ENCODE results near the gene C12orf76. TPM values are rescaled to one million over a fixed set of nuclear protein-coding genes. Genes with fewer than 3 reads are reported as not detected.
A peak's percentile ranks its signal among the peaks of the same experiment; 100 is the strongest.
"Not testable (repeated sequence)": the region's sequence is repeated elsewhere in the genome, so short reads cannot be mapped to it uniquely, and the experiment has no call there.

Gene C12orf76
- polyA plus RNA-seq, 1 experiment, result 11.4 TPM

DNA sequence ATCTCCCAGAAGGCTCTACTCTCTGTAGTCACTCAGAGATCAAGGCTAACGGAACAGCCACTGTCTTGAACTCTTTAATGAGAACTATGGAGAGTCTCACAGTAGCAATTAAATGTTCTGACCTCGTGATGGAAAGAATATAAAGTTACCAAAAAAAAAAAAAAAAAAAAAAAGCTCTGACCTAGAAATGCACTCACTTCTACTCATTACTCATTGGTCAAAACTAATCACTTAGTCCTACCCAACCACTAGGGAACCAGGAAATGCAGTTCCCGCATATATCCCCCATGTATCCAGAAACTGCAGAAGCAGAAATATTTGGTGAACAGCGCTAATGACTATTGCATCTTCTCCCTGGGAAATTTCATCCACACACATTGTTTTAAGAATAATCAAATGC lies 29.5 kb upstream of the C12orf76 start:
- CTCF ChIA-PET, result interaction anchor here (0.6 kb wide), 3 partner anchors 24 to 147 kb away, joined by 3 to 4 read pairs (median 3); no protein-coding TSS in a partner anchor
- no peak overlapping the region for H3K4me3 ChIP-seq (ENCODE audit: low read depth, low read length)
- POLR2A ChIA-PET, result no interaction called here
- no peaks in the 10 kb centered on the region for H3K27me3 ChIP-seq (ENCODE audit: control insufficient read depth, insufficient read depth, low read length)
- no peak for DNase-seq (ENCODE audit: low read depth, low spot score)
- H3K9me3 ChIP-seq (ENCODE audit: control insufficient read depth, insufficient read depth, low read length), result no peaks in the 10 kb centered on the region; the same call in 1 of the 2 replicates
- TF ChIP-seq, protein P1, sequence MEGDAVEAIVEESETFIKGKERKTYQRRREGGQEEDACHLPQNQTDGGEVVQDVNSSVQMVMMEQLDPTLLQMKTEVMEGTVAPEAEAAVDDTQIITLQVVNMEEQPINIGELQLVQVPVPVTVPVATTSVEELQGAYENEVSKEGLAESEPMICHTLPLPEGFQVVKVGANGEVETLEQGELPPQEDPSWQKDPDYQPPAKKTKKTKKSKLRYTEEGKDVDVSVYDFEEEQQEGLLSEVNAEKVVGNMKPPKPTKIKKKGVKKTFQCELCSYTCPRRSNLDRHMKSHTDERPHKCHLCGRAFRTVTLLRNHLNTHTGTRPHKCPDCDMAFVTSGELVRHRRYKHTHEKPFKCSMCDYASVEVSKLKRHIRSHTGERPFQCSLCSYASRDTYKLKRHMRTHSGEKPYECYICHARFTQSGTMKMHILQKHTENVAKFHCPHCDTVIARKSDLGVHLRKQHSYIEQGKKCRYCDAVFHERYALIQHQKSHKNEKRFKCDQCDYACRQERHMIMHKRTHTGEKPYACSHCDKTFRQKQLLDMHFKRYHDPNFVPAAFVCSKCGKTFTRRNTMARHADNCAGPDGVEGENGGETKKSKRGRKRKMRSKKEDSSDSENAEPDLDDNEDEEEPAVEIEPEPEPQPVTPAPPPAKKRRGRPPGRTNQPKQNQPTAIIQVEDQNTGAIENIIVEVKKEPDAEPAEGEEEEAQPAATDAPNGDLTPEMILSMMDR (IDR thresholded peaks at IDR 0.05; ENCODE audit: low read depth, low read length), result no peak
- no peak overlapping the region for H3K27ac ChIP-seq (ENCODE audit: low read depth, low read length)

GRCh38 chr12:110075880-110076279 lies 27.6 kb upstream of the C12orf76 start:
- H3K9me3 ChIP-seq (ENCODE audit: control insufficient read depth, insufficient read depth, low read length), result no peaks in the 10 kb centered on the region; the same call in 1 of the 2 replicates
- no peak overlapping the region for H3K27ac ChIP-seq (ENCODE audit: low read depth, low read length)
- H3K4me3 ChIP-seq (ENCODE audit: low read depth, low read length), result no peak overlapping the region
- no peak for DNase-seq (ENCODE audit: low read depth, low spot score)
- ChIA-PET CTCF (interaction anchor here (0.7 kb wide), 1 partner anchor 394 kb away, joined by 4 read pairs; no protein-coding TSS in a partner anchor), POLR2A (no interaction called here)
- TF ChIP-seq, protein P1 (IDR thresholded peaks at IDR 0.05; ENCODE audit: low read depth, low read length), result no peak
- no peaks in the 10 kb centered on the region for H3K27me3 ChIP-seq (ENCODE audit: control insufficient read depth, insufficient read depth, low read length)

GRCh38 chr12:110074089-110074488 lies 25.8 kb upstream of the C12orf76 start:
- no peaks in the 10 kb centered on the region; the same call in 1 of the 2 replicates for H3K9me3 ChIP-seq (ENCODE audit: control insufficient read depth, insufficient read depth, low read length)
- TF ChIP-seq, protein P1 (IDR thresholded peaks at IDR 0.05; ENCODE audit: low read depth, low read length), result no peak
- no peaks in the 10 kb centered on the region for H3K27me3 ChIP-seq (ENCODE audit: control insufficient read depth, insufficient read depth, low read length)
- no peak for DNase-seq (ENCODE audit: low read depth, low spot score)
- ChIA-PET POLR2A (interaction anchor here (0.7 kb wide), 1 partner anchor 402 kb away, joined by 3 read pairs; no protein-coding TSS in a partner anchor), CTCF (interaction anchor here (1.0 kb wide), 1 partner anchor 26 kb away, joined by 3 read pairs; no protein-coding TSS in a partner anchor)
- H3K27ac ChIP-seq (ENCODE audit: low read depth, low read length), result no peak overlapping the region
- H3K4me3 ChIP-seq (ENCODE audit: low read depth, low read length), result no peak overlapping the region

DNA sequence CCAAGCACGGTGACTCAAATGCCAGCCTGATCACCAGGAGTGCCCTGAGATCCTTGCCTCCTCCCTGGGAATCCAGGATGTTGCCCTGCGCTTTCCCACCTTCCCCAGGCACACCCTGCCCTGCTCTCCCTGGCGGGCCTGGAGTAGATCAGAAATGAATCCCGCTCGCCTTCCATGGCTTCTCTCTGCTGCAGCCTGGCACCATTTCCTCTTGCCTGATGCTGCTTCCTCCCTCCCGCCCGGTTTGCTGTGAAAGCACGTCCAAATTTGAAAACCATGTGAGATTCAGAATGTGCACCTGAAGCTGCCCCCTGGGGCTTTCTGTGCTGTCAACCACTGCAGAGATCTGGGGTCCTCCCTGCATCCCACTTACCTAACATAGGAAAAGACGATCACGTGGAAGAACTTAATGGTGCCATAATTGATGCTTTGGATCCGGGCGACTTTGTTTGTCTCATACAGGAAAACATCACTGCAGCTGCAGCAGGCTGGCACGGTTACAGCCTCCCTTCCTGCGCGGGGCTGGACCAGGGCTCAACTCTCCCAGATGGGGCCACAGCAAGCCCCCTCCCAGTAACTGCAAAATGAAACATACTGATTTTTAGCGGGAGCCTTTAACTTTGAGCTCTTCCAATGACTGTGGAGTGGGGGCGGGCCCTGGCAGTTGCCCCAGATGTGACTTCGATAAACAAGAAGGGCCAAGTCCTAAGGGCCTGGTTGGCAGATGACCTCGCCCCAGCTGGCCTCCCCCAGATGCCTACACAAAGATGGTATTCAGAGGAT lies 24.9 kb upstream of the C12orf76 start:
- TF ChIP-seq, protein P1 (IDR thresholded peaks at IDR 0.05; ENCODE audit: low read depth, low read length), result no peak
- Histone ChIP-seq H3K9me3 (ENCODE audit: control insufficient read depth, insufficient read depth, low read length) (no peaks in the 10 kb centered on the region; the same call in 1 of the 2 replicates), H3K27me3 (ENCODE audit: control insufficient read depth, insufficient read depth, low read length) (no peaks in the 10 kb centered on the region), H3K4me3 (ENCODE audit: low read depth, low read length) (peak overlapping the region; percentile 54), H3K27ac (ENCODE audit: low read depth, low read length) (no peak overlapping the region)
- POLR2A ChIA-PET, result interaction anchor here (0.7 kb wide), 1 partner anchor 403 kb away, joined by 3 read pairs; no protein-coding TSS in a partner anchor
- DNase-seq (ENCODE audit: low read depth, low spot score), result no peak
- CTCF ChIA-PET, result interaction anchor here (1.0 kb wide), 1 partner anchor 27 kb away, joined by 3 read pairs; no protein-coding TSS in a partner anchor

DNA sequence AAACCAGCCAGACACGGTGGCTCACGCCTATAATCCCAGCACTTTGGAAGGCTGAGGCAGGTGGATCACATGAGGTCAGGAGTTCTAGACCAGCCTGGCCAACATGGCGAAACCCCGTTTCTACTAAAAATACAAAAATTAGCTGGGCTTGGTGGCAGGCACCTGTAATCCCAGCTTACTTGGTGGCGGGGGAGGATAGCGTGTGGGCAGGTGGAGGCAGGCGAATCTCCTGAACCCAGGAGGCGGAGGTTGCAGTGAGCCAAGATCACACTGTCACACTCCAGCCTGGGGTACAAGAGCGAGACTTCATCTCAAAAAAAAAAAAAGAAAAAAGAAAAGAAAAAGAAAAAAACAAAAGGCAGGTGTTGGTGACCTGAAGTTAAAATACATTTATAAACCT lies 24.3 kb upstream of the C12orf76 start:
- H3K9me3 ChIP-seq (ENCODE audit: control insufficient read depth, insufficient read depth, low read length); POLR2A ChIA-PET; H3K27me3 ChIP-seq (ENCODE audit: control insufficient read depth, insufficient read depth, low read length); DNase-seq (ENCODE audit: low read depth, low spot score); H3K4me3 ChIP-seq (ENCODE audit: low read depth, low read length); H3K27ac ChIP-seq (ENCODE audit: low read depth, low read length): not testable (repeated sequence)
- CTCF ChIA-PET, result interaction anchor here (0.6 kb wide), 1 partner anchor 12 kb away, joined by 3 read pairs; no protein-coding TSS in a partner anchor
